HG03575 (cell line): ENCODE measurements around the gene SPRED1.
"Not testable (repeated sequence)": the region's sequence is repeated elsewhere in the genome, so short reads cannot be mapped to it uniquely, and the experiment has no call there.

ENCODE experiments used
- ATAC-seq: cut with Tn5 transposase; IDR thresholded peaks from one replicate; pipeline ENCODE4 v1.9.1; 2021; ENCODE audit not compliant: unreplicated experiment, insufficient number of reproducible peaks, low FRiP score; ENCODE audit errors: extremely low read depth

SPRED1 gene

GRCh38 chr15:38228618-38229017, 24.0 kb upstream of the SPRED1 start:
- no peak for ATAC-seq

- no peak for ATAC-seq
These were observed 22.8 kb upstream of the SPRED1 start for GRCh38 chr15:38229705-38230310.

- no peak for ATAC-seq
These were observed 21.2 kb upstream of the SPRED1 start for GRCh38 chr15:38231436-38231835.

GRCh38 chr15:38237021-38237420, 15.6 kb upstream of the SPRED1 start:
- ATAC-seq = not testable (repeated sequence)

- ATAC-seq = no peak
These were observed 14.3 kb upstream of the SPRED1 start for GRCh38 chr15:38238311-38238710.

GRCh38 chr15:38242055-38242454, 10.6 kb upstream of the SPRED1 start:
- no peak for ATAC-seq

GRCh38 chr15:38243278-38244055, 9.2 kb upstream of the SPRED1 start:
- ATAC-seq = no peak

- ATAC-seq = no peak
These were observed 5.3 kb upstream of the SPRED1 start for GRCh38 chr15:38247336-38247735.

GRCh38 chr15:38253351-38253781, 730 bp downstream of the SPRED1 start:
- ATAC-seq = no peak

- ATAC-seq = peak; percentile 35
These were observed 1.6 kb downstream of the SPRED1 start for GRCh38 chr15:38254051-38254883.

- ATAC-seq = no peak
These were observed 3.1 kb downstream of the SPRED1 start for GRCh38 chr15:38255690-38256089.

GRCh38 chr15:38257676-38258075, 5.0 kb downstream of the SPRED1 start:
- ATAC-seq = no peak

GRCh38 chr15:38259134-38259533, 6.5 kb downstream of the SPRED1 start:
- no peak for ATAC-seq

GRCh38 chr15:38260077-38260476, 7.4 kb downstream of the SPRED1 start:
- no peak for ATAC-seq

GRCh38 chr15:38263251-38263650, 10.6 kb downstream of the SPRED1 start:
- no peak for ATAC-seq

- no peak for ATAC-seq
These were observed 11.4 kb downstream of the SPRED1 start for GRCh38 chr15:38263996-38264395.

- ATAC-seq = no peak
These were observed 13.8 kb downstream of the SPRED1 start for GRCh38 chr15:38266247-38266986.

- ATAC-seq = no peak
These were observed 14.9 kb downstream of the SPRED1 start for GRCh38 chr15:38267421-38268022.

- no peak for ATAC-seq
These were observed 18.5 kb downstream of the SPRED1 start for GRCh38 chr15:38271144-38271543.
